HG03039 (cell line): ENCODE data around the gene OR6J1.
"Not testable (repeated sequence)": the region's sequence is repeated elsewhere in the genome, so short reads cannot be mapped to it uniquely, and the experiment has no call there.

Source experiments
- ATAC-seq: cut with Tn5 transposase; IDR thresholded peaks from one replicate; pipeline ENCODE4 v1.9.1; 2021; ENCODE audit warnings: mild to moderate bottlenecking, moderate library complexity; ENCODE audit not compliant: unreplicated experiment

Gene OR6J1

DNA sequence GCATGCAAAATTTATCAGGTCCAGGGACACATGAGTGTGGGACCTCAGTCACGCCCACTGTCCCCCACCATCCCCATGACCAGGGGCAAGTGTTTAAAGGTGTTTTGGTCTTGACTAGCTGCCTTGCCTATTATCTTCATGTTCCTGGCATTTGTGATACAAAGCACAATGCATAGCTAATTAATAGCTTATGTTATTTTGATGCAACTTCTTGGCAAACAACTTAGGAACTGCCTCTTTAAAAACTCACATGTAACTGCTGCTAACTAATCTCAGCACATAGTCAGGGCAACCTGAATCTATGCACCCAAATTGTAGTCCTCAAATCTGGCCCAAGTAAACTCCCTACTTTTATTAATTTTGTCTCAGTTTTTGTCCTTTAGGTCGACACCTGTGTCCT lies 7.4 kb upstream of the OR6J1 start:
- ATAC-seq: no peak

GRCh38 chr14:22650960-22651521 lies 6.9 kb upstream of the OR6J1 start:
- ATAC-seq: no peak

DNA sequence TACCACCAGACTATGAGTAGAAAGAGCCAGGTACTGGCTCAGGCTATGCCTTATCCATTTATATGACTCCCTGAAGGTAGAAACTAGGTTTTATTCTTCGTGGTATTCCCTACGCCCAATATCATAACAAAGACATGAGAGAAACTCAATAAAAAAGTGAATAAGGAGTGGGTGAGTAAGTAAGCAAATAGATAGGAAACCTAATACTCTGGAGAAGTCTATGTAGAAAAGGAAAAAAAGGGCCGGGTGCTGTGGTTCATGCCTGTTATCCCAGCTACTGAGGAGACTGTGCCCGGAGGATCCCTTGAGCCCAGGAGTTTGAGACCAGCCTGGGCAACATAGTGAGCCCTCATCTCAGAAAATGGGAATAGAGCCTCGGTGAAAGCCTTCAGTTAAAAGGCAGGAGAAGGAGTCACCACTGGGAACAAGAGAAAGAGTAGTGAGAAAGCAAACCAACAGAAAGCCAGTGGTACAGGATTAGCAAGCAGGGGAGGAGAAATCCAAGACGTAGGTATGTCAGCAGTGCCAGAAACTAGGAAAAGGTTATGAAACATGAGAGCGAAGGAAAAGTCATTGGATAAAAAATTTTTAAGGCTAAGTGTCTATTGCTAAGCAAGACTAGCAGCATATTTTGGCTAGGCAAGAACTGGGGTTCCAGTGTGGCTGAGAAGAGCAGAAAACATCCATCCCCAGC lies 6.0 kb upstream of the OR6J1 start:
- no peak for ATAC-seq

DNA sequence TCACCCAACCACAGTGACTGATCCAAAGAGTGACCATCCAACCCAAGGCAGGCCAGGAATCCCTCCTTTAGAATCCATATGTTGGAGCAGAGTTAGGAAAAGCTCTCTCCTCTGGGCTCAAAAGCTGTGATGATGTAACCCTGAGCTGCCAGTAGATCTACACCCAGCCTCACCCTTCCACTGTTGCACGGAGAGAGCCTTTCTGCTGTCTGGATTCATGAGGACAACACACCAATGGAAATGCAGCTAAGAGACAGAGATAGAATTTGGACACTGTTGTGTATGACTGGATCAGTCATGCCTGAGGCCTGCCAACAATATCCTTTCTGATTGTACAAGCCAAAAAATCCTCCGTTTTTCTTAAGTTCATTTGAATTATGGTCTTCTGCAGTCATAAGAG lies 4.4 kb upstream of the OR6J1 start:
- no peak for ATAC-seq

DNA sequence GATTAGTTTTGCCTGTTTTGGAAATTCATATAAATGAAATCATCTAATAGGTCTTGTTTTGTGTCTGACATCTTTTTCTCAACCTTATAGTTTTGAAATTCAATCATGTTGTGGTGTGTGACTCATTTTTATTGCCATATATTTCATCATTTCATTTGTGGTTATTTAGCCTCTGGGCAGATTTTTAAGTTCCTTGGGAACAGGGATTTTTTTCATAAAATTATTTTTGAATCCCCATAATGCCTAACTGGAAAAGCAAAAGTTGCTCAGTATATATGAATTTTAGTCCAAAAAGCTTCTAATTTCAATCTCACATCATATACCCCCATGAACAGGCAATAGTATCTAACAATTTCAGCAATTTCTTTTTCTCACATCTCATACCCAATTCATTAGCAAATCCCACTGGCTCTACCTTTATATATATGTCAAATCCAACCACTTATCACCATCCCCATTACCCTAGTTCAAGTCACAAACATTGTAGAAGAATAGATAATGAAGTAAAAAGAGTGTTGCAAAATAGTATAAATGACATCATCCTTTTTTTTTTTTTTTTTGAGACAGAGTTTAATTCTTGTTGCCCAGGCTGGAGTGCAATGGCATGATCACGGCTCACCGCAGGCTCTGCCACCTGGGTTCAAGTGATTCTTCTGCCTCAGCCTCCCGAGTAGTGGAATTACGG lies 2.6 kb upstream of the OR6J1 start:
- no peak for ATAC-seq

DNA sequence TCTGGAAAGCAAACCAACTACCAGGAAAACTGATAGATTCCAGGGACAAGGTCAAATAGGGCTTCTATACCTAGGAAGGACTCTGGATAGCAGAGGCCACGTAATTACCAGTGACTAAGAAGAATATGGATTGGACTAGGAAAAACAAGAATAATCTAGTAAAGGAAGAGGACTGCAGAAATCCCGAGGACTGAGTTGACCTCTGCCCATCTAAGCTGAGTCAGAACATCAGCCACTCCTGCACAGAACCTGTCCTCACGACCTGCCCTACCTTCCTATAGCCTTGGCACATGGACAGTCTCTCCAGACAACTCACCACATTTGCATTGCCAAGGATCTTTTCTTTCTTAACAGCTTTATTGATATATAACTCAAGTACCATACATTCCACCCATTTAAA lies 2.3 kb downstream of the OR6J1 start:
- no peak for ATAC-seq

DNA sequence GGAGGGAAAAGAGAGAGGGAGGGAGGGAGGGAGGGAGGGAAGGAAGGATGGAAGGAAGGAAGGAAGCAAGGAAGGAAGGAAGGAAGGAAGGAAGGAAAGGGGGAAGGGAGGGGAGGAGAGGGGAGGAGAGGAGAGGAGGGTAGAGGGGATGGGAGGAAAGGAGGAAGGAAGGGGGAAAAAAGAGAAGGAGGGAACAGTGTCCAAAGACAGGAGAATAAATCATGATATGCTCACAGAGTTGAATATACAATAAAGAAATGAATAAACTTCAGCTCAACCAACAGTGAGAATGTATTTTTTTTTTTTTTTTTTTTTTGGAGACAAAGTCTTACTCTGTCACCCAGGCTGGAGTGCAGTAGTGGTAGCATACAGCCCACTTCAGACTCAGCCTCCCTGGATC lies 4.0 kb downstream of the OR6J1 start:
- no peak for ATAC-seq

DNA sequence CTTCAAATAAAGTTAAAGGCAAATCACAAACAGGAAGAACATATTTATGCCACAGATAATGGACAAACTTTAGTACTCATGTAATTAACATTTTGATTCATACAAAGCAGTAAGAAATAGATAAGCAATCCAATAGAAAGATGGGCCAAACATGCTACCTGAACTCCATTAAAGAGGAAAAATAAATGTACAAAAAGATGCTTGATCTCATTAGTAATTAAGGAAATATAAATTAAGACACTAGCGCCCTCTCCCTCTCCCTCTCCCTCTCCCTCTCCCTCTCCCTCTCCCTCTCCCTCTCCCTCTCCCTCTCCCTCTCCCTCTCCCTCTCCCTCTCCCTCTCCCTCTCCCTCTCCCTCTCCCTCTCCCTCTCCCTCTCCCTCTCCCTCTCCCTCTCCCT lies 8.2 kb downstream of the OR6J1 start:
- ATAC-seq: not testable (repeated sequence)

DNA sequence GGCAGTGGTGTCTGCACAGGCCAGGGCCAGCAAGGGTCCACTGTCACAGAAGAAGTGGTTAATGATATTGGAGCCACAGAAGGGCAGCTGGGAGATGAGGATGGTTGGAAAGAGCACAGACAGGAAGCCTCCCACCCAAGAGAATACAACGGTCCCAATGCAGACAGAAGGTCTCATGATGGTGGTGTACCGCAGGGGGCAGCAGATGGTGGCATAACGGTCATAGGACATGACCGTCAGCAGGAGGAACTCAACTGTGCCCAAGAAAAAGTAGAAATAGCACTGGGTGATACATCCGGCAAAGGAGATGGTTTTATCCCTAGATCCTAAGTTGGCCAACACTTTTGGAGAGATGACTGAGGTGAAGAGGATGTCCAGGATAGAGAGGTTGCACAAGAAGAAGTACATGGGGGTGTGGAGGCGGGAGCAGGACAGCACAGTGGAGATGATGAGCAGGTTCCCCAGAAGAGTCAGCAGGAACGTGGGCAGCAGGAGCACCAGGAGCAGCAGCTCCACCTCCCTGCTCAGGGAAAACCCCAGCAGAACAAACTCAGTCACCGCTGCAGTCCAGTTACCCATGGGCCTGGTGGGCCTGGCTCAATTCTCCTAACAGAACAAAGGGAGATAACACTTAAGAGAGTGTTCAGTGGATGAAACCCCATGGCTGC lies 9.8 kb downstream of the OR6J1 start:
- no peak for ATAC-seq

- ATAC-seq: no peak
Measured at GRCh38 chr14:22630486-22630885, 13.7 kb downstream of the OR6J1 start.

- ATAC-seq: no peak
Measured at GRCh38 chr14:22630066-22630465, 14.1 kb downstream of the OR6J1 start.

- ATAC-seq: no peak
Measured at GRCh38 chr14:22629361-22629760, 14.8 kb downstream of the OR6J1 start.

DNA sequence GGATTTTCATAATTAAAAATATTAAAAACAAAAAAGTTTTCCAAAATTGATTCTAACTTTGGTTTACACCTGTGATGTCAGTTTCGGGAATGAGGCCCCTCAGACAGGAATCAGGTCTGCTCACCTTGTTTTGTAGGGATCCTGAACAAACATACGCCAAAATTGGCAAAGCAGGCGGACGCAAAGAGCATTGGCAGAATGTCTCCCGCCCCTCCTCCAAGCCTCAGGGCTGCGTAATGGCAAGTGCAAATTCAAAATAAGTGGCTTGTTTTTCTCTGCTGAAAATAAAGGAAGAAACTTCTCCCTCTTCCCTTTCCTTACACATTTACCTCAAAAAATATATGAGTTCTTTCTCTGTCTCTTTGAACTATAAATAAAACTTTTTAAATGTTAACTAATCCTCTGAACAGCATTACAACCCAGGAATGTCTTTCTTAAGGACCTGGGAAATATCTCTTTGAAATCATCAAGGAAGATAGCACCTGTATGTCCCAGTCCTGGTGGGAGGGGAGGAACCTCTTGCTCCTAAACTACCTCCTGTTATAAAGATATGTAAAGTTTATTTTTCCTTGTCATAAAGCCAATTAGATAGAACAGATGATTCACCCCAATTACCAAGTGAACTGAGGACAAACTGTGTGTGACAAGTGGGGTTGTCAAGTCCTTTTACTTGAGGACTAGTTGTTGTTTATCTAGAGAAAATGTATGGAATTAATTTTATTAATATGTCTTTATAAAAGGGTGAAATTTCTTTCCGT lies 16.5 kb downstream of the OR6J1 start:
- no peak for ATAC-seq

GRCh38 chr14:22626590-22626989 lies 17.6 kb downstream of the OR6J1 start:
- ATAC-seq: no peak

- ATAC-seq: no peak
Measured at GRCh38 chr14:22623047-22623446, 21.1 kb downstream of the OR6J1 start.

DNA sequence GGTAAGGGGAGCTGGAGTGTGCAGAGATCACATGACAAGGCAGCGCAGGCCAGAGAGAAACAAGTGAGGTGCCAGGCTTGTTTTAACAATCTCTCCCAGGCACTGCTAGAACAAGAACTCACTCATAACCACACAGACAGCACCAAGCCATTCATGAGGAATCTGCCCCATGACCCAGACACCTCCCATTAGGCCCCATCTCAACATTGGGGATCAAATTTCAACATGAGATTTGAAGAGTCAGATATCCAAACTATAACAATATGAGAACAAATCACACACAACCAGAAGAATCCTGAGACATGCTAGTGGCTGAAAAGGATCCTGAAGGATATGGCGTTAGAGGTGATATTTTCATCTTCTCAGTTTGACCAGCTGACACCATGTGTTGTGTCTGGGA lies 21.9 kb downstream of the OR6J1 start:
- no peak for ATAC-seq

DNA sequence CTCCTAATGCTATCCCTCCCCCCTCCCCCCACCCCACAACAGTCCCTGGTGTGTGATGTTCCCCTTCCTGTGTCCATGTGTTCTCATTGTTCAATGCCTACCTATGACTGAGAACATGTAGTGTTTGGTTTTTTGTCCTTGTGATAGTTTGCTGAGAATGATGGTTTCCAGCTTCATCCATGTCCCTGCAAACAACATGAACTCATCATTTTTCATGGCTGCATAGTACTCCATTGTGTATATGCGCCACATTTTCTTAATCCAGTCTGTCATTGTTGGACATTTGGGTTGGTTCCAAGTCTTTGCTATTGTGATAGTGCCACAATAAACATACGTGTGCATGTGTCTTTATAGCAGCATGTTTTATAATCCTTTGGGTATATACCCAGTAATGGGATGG lies 28.4 kb downstream of the OR6J1 start:
- ATAC-seq: not testable (repeated sequence)

GRCh38 chr14:22614240-22614799 lies 29.8 kb downstream of the OR6J1 start:
- no peak for ATAC-seq

DNA sequence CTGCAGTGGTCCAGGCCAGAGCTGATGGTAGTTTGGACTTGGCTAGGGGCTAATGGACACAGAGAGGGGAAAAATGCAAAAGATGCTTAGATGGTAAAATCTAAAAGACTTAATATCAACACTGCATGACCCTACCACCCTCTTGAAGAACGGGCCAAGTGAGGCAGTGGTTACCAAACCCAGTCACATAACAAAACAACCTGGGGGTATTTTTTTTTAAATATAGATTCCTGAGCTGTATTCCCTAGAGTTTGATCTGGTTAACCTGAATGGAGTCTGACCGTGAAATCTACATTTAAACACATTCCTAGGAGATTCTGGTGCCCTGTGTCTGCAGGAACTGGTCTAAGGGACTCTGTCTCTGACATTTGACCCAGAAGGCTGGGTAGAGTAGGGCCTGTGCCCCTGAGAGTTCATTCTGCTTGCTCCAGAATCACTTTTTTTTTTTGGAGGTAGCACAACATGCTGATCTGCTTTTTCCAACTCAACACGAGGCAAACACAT lies 30.4 kb downstream of the OR6J1 start:
- ATAC-seq: no peak

DNA sequence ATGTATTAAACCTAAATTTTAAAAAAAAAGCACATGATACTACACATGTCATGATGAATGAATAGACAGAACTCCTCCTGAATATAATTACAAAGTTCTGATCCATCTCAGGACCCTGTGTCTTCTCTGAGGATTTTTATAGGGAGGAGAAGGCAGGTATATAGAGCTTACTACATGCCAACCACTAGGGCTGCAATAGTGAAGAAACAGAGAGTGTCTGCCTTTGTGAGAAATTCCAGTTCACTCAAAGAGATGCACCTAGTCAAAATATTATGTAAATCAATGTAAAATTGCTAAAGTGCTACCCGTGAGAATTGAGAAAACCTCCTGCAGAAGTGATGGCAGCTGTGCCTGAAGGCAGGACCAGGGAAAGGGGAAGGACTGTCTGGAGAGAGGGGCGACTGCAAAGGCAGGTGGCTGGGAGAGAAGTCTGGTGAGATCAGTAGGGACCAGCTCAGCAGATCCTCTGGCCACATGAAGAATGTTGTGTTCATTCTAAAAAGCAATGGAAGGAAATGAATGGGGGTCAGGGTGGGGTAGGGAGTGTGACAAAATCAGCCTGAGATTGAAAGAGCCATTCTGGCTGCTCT lies 31.0 kb downstream of the OR6J1 start:
- ATAC-seq: no peak
